ENCODE measurements around the gene GNLY.
A peak's percentile ranks its signal among the peaks of the same experiment; 100 is the strongest.

Gene GNLY

DNA sequence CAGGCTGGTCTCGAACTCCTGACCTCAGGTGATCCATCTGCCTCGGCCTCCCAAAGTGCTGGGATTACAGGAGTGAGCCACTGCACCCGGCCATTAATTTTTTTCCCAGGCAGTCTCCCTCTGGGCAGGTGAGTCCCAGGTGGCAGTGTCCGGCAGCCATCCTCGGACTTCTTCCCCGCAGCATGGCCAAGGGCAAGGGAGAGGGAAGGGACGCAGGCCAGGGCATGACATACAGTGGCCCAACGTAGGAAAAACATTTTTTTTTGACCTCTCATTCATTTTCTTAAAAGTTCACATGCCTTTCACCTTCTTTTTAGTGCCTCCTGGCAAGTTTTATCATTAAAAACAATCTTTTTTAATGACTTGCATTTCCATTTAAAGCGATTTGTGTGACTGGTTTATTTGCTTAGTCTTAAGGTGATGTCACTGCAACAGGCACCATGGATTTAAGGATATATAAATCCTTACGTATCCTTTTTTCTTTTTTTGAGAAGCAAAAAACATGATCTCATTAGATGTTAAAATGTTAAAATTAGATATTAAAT, 36.6 kb downstream of the GNLY start:
- DNase-seq = no peak

- DNase-seq = no peak
These were observed 37.4 kb downstream of the GNLY start for GRCh38 chr2:85731606-85732005.

- no peak for DNase-seq
These were observed 38.4 kb downstream of the GNLY start for GRCh38 chr2:85732467-85733120.

GRCh38 chr2:85733121-85733960, 39.2 kb downstream of the GNLY start:
- DNase-seq = no peak

DNA sequence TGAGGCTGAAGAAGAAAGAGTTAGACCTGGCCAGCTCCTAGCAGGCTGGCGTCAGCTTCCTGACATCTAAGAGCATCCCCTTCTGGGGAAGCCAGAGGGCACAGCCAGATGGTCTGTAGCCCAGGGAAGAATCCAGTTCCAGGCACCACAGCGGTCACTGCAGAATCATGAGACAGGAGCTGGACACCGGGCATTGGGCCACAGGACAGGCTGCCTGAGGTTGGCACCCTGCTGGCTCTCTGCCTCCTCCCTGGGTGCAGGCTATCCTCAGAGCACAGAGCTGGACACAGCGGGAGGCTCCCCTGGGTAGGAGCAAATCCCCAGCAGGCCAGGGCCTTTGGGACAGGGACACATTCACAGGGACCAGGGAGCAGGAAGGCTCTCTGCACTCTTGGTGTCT, 39.9 kb downstream of the GNLY start:
- DNase-seq = no peak

DNA sequence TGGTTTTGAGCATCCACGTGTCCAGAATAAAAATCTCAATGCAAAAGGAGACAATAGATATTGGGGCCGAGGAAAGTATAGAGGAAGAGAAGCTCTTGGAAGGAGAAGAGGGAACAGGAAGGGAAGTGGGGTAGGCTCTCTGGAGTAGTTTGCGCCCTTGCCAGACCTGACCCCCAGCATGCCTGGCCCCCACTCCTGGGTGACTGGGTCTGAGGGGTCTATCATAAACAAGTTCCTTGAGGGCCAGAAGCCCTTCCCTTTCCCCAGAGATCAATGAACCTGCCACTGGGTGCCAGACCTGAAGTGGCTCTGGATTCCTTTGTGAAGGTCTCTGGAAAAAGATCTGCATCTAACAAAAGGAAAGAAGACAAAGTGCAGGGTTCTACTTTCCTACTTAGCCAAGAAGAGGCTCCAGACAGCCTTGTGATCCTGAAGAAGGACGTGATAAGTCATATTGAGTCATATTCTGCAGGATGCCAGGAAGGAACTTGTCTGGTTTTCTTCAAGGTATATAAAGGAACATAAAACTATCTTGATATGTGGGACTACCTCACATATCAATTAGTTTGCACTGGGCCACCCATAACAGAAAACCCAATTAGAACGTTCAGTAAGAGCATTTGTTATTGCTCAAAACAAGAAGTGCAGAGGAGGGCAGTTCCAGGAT, 40.9 kb downstream of the GNLY start:
- DNase-seq = peak; percentile 45

DNA sequence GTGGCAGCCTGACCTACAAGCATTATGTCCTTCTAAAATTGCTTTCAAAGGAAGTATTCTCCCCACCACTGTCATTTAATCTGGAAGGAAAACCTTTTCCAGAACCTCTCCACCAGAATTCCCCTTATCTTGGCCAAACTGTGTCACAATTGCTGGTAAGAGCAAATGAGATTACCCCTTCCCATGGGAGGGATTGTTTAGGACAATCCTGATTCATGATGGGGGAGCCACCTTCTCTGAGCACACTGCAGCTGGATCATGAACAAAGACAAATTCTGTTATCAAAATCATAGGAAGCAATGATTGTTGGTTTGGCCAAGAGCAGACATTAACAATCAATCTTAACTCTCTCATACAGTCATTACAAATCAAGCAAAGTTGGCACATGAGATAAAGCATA, 41.5 kb downstream of the GNLY start:
- DNase-seq = no peak

DNA sequence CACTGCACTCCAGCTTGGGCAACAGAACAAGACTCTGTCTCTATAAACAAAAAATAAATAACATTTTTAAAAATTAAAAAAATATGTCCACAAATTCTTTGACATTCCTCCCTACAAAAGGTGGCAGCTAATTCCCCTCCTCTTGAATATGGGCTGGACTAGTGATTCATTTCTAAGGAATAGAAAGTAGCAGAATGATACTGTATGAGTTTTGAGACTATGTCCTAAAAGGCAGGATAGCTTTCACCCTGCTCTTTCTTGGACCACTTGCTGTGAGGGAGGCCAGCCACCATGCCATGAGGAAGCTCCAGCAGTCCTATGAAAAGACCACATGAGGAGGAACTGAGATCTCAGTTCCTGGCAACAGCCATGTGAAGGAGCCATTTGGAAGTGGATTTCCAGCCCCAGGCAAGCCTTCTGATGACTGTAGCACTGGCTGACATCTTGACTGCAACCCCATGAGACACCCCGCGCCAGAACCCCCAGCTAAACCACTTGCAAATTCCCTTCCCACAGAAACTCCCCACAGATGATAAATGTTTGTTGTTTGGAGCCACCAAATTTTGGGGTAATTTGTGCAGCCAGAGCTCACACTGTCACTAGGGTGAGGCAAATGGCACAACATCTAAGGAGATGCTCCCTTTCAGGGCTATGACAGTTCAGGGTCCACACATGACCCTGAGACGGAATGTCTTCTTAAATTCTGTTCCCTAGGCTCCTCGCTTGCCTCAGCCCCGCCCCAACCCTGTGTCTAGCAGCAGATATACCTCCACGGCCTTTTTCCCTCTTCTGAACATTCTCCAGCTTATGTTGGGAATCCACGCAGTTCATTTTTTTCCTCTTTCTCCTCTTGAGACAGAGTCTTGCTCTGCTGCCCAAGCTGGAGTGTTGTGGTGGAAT, 42.5 kb downstream of the GNLY start:
- DNase-seq = no peak

- peak; percentile 85 for DNase-seq
These were observed 43.3 kb downstream of the GNLY start for GRCh38 chr2:85737481-85737880.

- no peak for DNase-seq
These were observed 43.8 kb downstream of the GNLY start for GRCh38 chr2:85737961-85738360.

- DNase-seq = no peak
These were observed 46.0 kb downstream of the GNLY start for GRCh38 chr2:85740193-85740592.

GRCh38 chr2:85741211-85741832, 47.2 kb downstream of the GNLY start:
- no peak for DNase-seq

- DNase-seq = peak; percentile 85
These were observed 47.8 kb downstream of the GNLY start for GRCh38 chr2:85741833-85742455.

DNA sequence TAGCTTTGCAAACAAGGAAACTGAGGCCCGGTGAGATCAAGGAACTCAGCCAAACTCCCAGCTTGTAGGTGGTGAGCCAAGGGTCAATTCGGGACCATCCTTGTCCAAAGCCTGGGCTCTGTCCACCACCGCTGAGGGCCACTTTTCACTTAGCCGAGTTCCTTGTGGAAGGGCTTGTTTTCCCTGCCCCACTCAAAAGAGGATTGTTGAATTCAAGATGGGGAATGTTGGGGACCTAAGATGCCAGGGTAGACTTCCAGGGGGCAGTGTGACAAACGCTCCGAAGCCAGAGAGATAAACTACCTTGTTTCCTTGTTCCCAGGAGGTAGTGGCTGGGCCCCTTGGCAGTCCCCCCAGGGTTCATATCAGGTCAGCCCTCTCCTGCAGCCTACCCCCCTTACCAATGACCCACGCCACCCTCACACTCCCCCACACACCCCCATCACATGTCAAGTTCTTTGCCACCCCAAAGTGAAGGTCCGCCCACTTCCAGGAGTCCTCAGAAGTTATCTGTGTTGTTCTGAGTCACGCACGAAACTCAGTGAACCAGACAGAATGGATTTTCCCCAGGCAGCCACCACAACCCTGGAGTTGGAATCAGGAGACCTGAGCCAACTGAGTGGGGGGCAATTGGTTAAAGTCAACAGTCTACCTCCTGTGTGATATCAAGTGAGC, 49.3 kb downstream of the GNLY start:
- peak; percentile 60 for DNase-seq

GRCh38 chr2:85744055-85744454, 49.9 kb downstream of the GNLY start:
- DNase-seq = no peak

DNA sequence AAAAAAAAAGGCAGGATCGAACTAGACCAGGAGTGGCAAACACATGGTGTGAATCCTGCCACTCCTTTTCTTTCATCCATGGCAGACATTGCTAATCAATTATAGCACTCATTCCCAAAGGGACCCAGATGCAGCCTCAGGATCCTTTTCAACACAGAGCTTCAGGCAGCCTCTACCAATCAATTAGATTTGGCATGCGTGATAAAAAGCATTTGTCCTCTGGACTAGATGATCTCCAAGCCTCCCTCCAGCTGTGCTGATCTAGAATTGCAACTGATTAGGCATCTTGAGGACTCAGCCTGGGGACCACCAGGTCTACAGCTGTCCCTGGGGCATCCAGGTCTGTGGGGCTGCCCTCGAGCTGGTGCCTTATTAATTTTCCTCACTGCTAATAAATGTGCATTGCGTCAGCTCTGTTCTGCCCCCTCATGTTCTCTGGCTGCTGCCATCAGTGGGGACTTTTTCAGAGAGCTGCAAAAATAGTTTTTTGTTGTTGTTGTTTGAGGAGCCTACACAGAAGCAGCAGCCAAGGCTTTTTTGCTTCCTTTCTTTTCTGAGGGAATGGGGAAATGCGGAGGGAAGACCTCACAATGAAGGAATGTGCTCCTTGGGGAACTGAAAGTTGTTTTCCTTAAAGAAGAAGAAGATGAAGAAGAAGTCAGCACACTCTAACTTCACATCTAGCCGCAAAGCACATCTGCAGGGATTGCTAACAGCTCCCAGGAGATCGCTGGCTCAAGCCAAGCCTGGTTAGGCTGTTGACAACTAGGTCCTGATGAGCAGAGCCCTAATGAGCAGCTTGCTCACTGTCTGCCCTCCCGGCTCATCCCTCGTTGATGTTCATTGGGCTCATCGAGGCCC, 50.8 kb downstream of the GNLY start:
- DNase-seq = peak; percentile 98

DNA sequence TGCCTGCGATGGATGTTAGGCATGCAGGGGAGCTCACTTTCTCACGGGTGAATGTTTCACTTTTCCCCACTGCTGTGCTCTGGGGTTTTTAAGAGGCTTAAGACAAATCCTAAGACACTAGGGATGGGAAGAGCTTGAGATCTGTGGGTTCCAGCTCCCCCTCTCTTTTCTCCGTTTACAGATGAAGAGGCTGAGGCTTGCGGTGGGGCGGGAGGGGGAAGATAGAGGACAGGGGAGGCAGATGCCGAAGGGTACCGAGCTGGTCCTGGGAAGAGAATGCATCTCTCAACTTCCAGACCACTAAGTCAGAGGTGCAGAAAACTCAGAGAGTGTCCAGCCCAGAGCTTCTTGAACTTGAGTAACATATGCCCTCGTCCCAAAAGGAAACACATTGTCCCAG, 51.5 kb downstream of the GNLY start:
- no peak for DNase-seq

- no peak for DNase-seq
These were observed 52.3 kb downstream of the GNLY start for GRCh38 chr2:85746321-85747004.

DNA sequence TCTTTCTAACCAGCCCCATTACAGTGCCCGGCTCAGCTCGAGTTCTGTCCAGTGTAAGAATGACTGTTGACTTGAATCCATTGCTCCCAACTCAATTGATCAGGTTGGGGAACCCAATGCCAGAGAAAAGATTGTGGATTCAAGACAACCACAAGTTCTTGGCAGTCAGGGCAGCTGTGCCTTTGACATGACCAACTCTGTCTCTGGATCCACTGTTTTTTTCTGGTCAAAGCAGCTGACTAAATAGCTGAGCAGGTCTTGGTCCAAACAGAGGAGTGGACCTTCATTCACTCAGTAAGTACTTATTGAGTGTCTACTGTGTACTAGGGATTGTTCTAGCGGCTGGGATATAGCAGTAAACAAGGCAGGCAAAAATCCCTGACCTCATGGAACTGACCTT, 53.3 kb downstream of the GNLY start:
- DNase-seq = no peak
